Loucy (cell line): ENCODE results near the gene MEGF8.

Source experiments
- H2AFZ ChIP-seq: fragments of 200-600 bp; sonication (generic); 2 replicates; pipeline ENCODE4 v1.6.0; 2016; ENCODE audit warnings: antibody characterized with exemption, mild to moderate bottlenecking, low read length, moderate library complexity
- H3F3A ChIP-seq: fragments of 200-600 bp; 2 replicates; pipeline ENCODE4 v1.6.0; 2016; ENCODE audit warnings: antibody characterized with exemption, low read depth, mild to moderate bottlenecking
- H3K27me3 ChIP-seq: fragments of 200-600 bp; sonication (generic); 2 replicates; pipeline ENCODE4 v1.6.1; 2014; ENCODE audit warnings: low read length, mild to moderate bottlenecking; ENCODE audit not compliant: insufficient read depth, poor library complexity, severe bottlenecking
- H3K36me3 ChIP-seq: fragments of 200-600 bp; sonication (generic); 2 replicates; pipeline ENCODE4 v1.6.1; 2016; ENCODE audit warnings: low read length; ENCODE audit not compliant: insufficient read depth
- H3K4me1 ChIP-seq: fragments of 200-600 bp; sonication (generic); 2 replicates; pipeline ENCODE4 v1.5.1; 2014; ENCODE audit warnings: low read length, mild to moderate bottlenecking; ENCODE audit not compliant: insufficient read depth, poor library complexity, severe bottlenecking
- H3K4me2 ChIP-seq: fragments of 200-600 bp; sonication (generic); 2 replicates; pipeline ENCODE4 v1.6.0; 2014; ENCODE audit warnings: antibody characterized with exemption, low read length, low read depth, mild to moderate bottlenecking; ENCODE audit not compliant: poor library complexity, severe bottlenecking
- H3K4me3 ChIP-seq: fragments of 200-600 bp; sonication (generic); 2 replicates; pipeline ENCODE4 v1.5.1; 2014; ENCODE audit warnings: low read length, mild to moderate bottlenecking, mixed read lengths; ENCODE audit not compliant: poor library complexity, severe bottlenecking
- H3K79me2 ChIP-seq: fragments of 200-600 bp; sonication (generic); 2 replicates; pipeline ENCODE4 v1.6.1; 2014; ENCODE audit warnings: low read length; ENCODE audit not compliant: insufficient read depth
- H3K9ac ChIP-seq: fragments of 200-600 bp; sonication (generic); 2 replicates; pipeline ENCODE4 v1.6.0; 2014; ENCODE audit warnings: mild to moderate bottlenecking, low read depth, low read length, moderate library complexity; ENCODE audit not compliant: poor library complexity, severe bottlenecking
- H3K9me2 ChIP-seq: fragments of 200-600 bp; sonication (generic); replicated peaks from 2 replicates; pipeline ENCODE4 v1.6.1; 2016; ENCODE audit warnings: low read depth, low read length, mixed read lengths
- H3K9me3 ChIP-seq: fragments of 200-600 bp; sonication (generic); 2 replicates; pipeline ENCODE4 v1.6.1; 2014; ENCODE audit warnings: mild to moderate bottlenecking, antibody characterized with exemption, low read length, low read depth; ENCODE audit not compliant: insufficient read depth
- H4K20me1 ChIP-seq: fragments of 200-600 bp; sonication (generic); 2 replicates; pipeline ENCODE4 v1.6.0; 2014; ENCODE audit warnings: antibody characterized with exemption, low read length, mild to moderate bottlenecking; ENCODE audit not compliant: insufficient read depth, poor library complexity, severe bottlenecking
- EZH2phosphoT487 ChIP-seq: fragments of 200-600 bp; IDR thresholded peaks from 2 replicates; pipeline ENCODE4 v1.6.1; 2018; ENCODE audit warnings: antibody characterized with exemption, mild to moderate bottlenecking, moderate library complexity, borderline replicate concordance
- TF ChIP-seq, protein P1 (sequence below): fragments of 200-600 bp; sonication (generic); conservative IDR thresholded peaks from 2 replicates; pipeline ENCODE4 v1.5.1; 2014; ENCODE audit warnings: mild to moderate bottlenecking, antibody characterized with exemption, low read length

The MEGF8 gene

DNA sequence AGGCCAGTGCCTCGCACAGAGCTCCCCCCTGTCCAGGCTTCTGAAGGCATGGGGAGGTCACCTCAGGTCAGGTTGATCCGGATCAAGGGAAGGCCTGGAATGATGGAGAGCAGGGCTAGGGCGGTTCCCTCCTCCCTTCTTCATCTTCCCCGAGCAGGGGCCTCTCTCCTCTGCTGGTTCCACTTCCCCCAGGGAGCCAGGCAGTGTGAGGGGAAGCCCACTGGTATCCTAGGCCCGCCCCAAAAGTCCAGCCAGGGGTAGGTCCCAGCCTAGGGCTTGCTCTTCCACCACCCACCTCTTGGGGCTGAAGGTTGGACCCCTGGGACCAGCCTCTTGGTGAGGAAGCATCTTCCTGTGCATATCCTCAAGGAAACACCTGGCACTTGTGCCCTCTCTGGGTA is 39.9 kb upstream of the MEGF8 start:
- peaks cover 5% of the 10 kb centered on the region; the same call in 1 of the 2 replicates for H3F3A ChIP-seq
- H3K9me2 ChIP-seq = no peaks in the 10 kb centered on the region
- no peak overlapping the region for H2AFZ ChIP-seq
- peak overlapping the region; percentile 83 for H3K4me2 ChIP-seq
- H3K36me3 ChIP-seq = peaks cover 37% of the 10 kb centered on the region; the same call in 1 of the 2 replicates
- H3K79me2 ChIP-seq = peaks cover 29% of the 10 kb centered on the region
- H3K9ac ChIP-seq = peak overlapping the region; percentile 76
- no peaks in the 10 kb centered on the region for H3K27me3 ChIP-seq
- no peak for TF ChIP-seq EZH2phosphoT487
- TF ChIP-seq, protein P1, sequence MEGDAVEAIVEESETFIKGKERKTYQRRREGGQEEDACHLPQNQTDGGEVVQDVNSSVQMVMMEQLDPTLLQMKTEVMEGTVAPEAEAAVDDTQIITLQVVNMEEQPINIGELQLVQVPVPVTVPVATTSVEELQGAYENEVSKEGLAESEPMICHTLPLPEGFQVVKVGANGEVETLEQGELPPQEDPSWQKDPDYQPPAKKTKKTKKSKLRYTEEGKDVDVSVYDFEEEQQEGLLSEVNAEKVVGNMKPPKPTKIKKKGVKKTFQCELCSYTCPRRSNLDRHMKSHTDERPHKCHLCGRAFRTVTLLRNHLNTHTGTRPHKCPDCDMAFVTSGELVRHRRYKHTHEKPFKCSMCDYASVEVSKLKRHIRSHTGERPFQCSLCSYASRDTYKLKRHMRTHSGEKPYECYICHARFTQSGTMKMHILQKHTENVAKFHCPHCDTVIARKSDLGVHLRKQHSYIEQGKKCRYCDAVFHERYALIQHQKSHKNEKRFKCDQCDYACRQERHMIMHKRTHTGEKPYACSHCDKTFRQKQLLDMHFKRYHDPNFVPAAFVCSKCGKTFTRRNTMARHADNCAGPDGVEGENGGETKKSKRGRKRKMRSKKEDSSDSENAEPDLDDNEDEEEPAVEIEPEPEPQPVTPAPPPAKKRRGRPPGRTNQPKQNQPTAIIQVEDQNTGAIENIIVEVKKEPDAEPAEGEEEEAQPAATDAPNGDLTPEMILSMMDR = no peak; the same call in 1 of the 2 replicates
- H3K9me3 ChIP-seq = no peaks in the 10 kb centered on the region
- H3K4me1 ChIP-seq = peaks cover 39% of the 10 kb centered on the region
- peaks cover 23% of the 10 kb centered on the region for H4K20me1 ChIP-seq
- H3K4me3 ChIP-seq = peak overlapping the region; percentile 87

DNA sequence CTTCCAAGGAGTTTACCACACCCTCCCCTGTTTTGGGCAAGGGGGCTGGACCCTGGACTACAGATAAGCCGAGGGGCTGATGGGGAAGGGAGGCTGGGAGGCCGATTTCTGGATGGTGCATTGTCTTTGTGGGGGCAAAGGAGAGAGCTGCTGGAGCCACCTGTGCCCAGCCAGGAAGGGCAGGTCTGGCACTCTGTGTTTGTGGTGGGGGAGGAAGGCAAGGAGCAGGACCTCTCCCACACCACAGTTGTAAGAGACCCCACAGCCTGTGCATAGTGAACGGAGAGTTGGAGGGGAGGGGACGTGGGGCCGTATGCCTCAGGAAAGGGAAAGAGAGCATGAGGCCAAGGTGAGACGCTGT is 39.5 kb upstream of the MEGF8 start:
- Histone ChIP-seq H3K79me2 (peaks cover 29% of the 10 kb centered on the region), H3K9me2 (no peaks in the 10 kb centered on the region), H3K9me3 (no peaks in the 10 kb centered on the region), H3K4me3 (peak overlapping the region; percentile 87), H3K27me3 (no peaks in the 10 kb centered on the region), H2AFZ (no peak overlapping the region), H3K4me2 (peak overlapping the region; percentile 83), H4K20me1 (peaks cover 23% of the 10 kb centered on the region), H3K36me3 (peaks cover 39% of the 10 kb centered on the region; the same call in 1 of the 2 replicates), H3K9ac (peak overlapping the region; percentile 76), H3K4me1 (peaks cover 39% of the 10 kb centered on the region), H3F3A (peaks cover 5% of the 10 kb centered on the region; the same call in 1 of the 2 replicates)
- TF ChIP-seq, protein P1 = no peak
- no peak for TF ChIP-seq EZH2phosphoT487

DNA sequence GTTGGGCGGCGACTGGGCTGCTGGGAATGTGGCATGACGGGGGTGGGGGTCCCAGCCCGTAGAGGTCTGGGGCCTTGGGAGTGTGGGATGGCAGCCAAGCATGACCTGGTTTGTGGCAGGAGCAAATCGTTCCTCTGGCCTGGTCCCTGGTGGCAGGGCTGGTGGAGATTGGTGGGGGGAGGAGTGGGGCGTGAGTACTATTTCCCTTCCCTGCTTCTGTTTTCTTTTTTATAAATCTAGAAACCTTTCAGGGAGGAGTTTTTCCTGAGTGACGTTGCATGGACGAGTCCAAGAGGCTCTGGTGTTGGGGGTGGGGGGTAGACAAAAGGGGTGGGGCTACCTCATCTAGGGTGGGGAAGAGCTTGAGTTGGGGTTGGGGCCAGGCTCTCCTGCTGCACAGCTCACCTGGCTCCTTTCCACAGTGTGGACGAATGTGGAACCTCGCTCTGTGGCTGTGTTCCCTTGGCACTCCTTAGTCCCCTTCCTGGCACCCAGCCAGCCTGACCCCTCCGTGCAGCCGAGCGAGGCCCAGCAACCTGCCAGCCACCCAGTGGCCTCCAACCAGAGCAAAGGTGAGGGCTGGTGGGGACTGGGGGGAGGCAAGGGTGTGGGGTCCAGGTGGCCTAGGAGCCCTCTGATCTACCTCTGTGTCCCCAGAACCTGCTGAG is 39.0 kb upstream of the MEGF8 start:
- Histone ChIP-seq H3K9me2 (no peaks in the 10 kb centered on the region), H4K20me1 (peaks cover 23% of the 10 kb centered on the region), H2AFZ (no peak overlapping the region), H3K36me3 (peaks cover 39% of the 10 kb centered on the region; the same call in 1 of the 2 replicates), H3K9ac (no peak overlapping the region), H3K4me3 (peak overlapping the region; percentile 87), H3K27me3 (no peaks in the 10 kb centered on the region), H3K4me1 (peaks cover 35% of the 10 kb centered on the region), H3K9me3 (no peaks in the 10 kb centered on the region), H3F3A (peaks cover 5% of the 10 kb centered on the region; the same call in 1 of the 2 replicates), H3K79me2 (peaks cover 25% of the 10 kb centered on the region), H3K4me2 (peak overlapping the region; percentile 83)
- TF ChIP-seq EZH2phosphoT487 = no peak
- TF ChIP-seq, protein P1 = no peak
